Neural cell (in vitro differentiated cells): Measurements from ENCODE around the gene MRPL43. TPM values are rescaled to one million over a fixed set of nuclear protein-coding genes. Genes with fewer than 3 reads are reported as not detected.
A peak's percentile ranks its signal among the peaks of the same experiment; 100 is the strongest.

Experiments used
- H2AFZ ChIP-seq: fragments of 200-600, 300-800 bp; sonication (generic), shearing (Covaris generic); 2 replicates; pipeline ENCODE4 v1.6.0; 2014; ENCODE audit warnings: low read depth, mild to moderate bottlenecking, antibody characterized with exemption, low read length, moderate library complexity
- H3F3A ChIP-seq: fragments of 200-600 bp; shearing (Covaris generic); 2 replicates; pipeline ENCODE4 v1.6.1; 2016; ENCODE audit warnings: mild to moderate bottlenecking, moderate library complexity, mixed read lengths, antibody characterized with exemption, low read length; ENCODE audit not compliant: insufficient read depth, poor library complexity, severe bottlenecking
- H3K27ac ChIP-seq: fragments of 200-600, 300-800 bp; sonication (generic), shearing (Covaris generic); 2 replicates; pipeline ENCODE4 v1.5.1; 2014; ENCODE audit warnings: mild to moderate bottlenecking, low read length, moderate library complexity
- H3K27me3 ChIP-seq: fragments of 300-800, 200-600 bp; sonication (generic), shearing (Covaris generic); 2 replicates; pipeline ENCODE4 v1.6.0; 2014; ENCODE audit warnings: mild to moderate bottlenecking, low read depth, low read length, moderate library complexity; ENCODE audit not compliant: insufficient read depth
- H3K36me3 ChIP-seq: fragments of 300-800, 200-600 bp; sonication (generic), shearing (Covaris generic); 2 replicates; pipeline ENCODE4 v1.5.1; 2014; ENCODE audit warnings: mild to moderate bottlenecking, antibody characterized with exemption, low read length, moderate library complexity; ENCODE audit not compliant: insufficient read depth
- H3K4me2 ChIP-seq: fragments of 300-800, 200-600 bp; sonication (generic), shearing (Covaris generic); 2 replicates; pipeline ENCODE4 v1.6.0; 2014; ENCODE audit warnings: mild to moderate bottlenecking, low read length
- H3K4me3 ChIP-seq: fragments of 300-800, 200-600 bp; sonication (generic), shearing (Covaris generic); 2 replicates; pipeline ENCODE4 v1.5.1; 2014; ENCODE audit warnings: mild to moderate bottlenecking, low read length, moderate library complexity
- H3K79me2 ChIP-seq: fragments of 200-600 bp; shearing (Covaris generic); replicated peaks from 2 replicates; pipeline ENCODE4 v1.6.0; 2014; ENCODE audit warnings: mild to moderate bottlenecking, low read length, moderate library complexity; ENCODE audit not compliant: insufficient read depth
- H3K9ac ChIP-seq: fragments of 300-800, 200-600 bp; sonication (generic), shearing (Covaris generic); 2 replicates; pipeline ENCODE4 v1.6.1; 2016; ENCODE audit warnings: mild to moderate bottlenecking, low read length, mixed read lengths
- H3K9me2 ChIP-seq: fragments of 200-600 bp; shearing (Covaris generic); 2 replicates; pipeline ENCODE4 v1.6.1; 2016; ENCODE audit warnings: mild to moderate bottlenecking, low read length, mixed read lengths; ENCODE audit not compliant: insufficient read depth
- H3K9me3 ChIP-seq: fragments of 200-600, 300-800 bp; sonication (generic), shearing (Covaris generic); 2 replicates; pipeline ENCODE4 v1.6.1; 2016; ENCODE audit warnings: mild to moderate bottlenecking, mixed run types, low read length, moderate library complexity, mixed read lengths
- H4K20me1 ChIP-seq: fragments of 200-600 bp; shearing (Covaris generic); 2 replicates; pipeline ENCODE4 v1.6.1; 2016; ENCODE audit warnings: mild to moderate bottlenecking, mixed run types; ENCODE audit not compliant: insufficient read depth
- CTCF ChIP-seq: fragments of 450-650 bp; IDR thresholded peaks from 2 replicates; pipeline ENCODE4 v1.5.1; 2014; ENCODE audit warnings: antibody characterized with exemption, mild to moderate bottlenecking, moderate library complexity; ENCODE audit not compliant: poor library complexity, severe bottlenecking
- EP300 ChIP-seq: fragments of 450-650 bp; conservative IDR thresholded peaks from 2 replicates; pipeline ENCODE4 v1.6.1; 2014; ENCODE audit warnings: antibody characterized with exemption, mild to moderate bottlenecking, moderate library complexity; ENCODE audit not compliant: poor library complexity, severe bottlenecking
- EZH2 ChIP-seq: fragments of 200-600, 300-800 bp; shearing (Covaris generic), sonication (generic); IDR thresholded peaks from 2 replicates; pipeline ENCODE4 v1.6.1; 2014; ENCODE audit warnings: antibody characterized with exemption, low read length, borderline replicate concordance, mild to moderate bottlenecking; ENCODE audit not compliant: insufficient read depth, poor library complexity, severe bottlenecking
- MXI1 ChIP-seq: fragments of 450-650 bp; conservative IDR thresholded peaks from 2 replicates; pipeline ENCODE4 v1.6.1; 2014; ENCODE audit warnings: antibody characterized with exemption, mild to moderate bottlenecking; ENCODE audit not compliant: poor library complexity, severe bottlenecking
- POLR2AphosphoS5 ChIP-seq: IDR thresholded peaks from 2 replicates; pipeline ENCODE4 v1.6.1; 2012
- RAD21 ChIP-seq: fragments of 450-650 bp; conservative IDR thresholded peaks from 2 replicates; pipeline ENCODE4 v1.6.1; 2014; ENCODE audit warnings: antibody characterized with exemption, mild to moderate bottlenecking, moderate library complexity
- REST ChIP-seq: IDR thresholded peaks from 2 replicates; pipeline ENCODE4 v1.6.1; 2012; ENCODE audit warnings: borderline replicate concordance
- SMC3 ChIP-seq: fragments of 450-650 bp; conservative IDR thresholded peaks from 2 replicates; pipeline ENCODE4 v1.6.1; 2014; ENCODE audit warnings: antibody characterized with exemption, mild to moderate bottlenecking, moderate library complexity; ENCODE audit not compliant: poor library complexity
- TAF1 ChIP-seq: IDR thresholded peaks from 2 replicates; pipeline ENCODE4 v1.6.1; 2012; ENCODE audit warnings: low read depth
- polyA plus RNA-seq: library from polyadenylated mRNA; depleted of rRNA; stranded (reverse); fragments of >200 nt; gene quantifications from 2 replicates; pipeline ENCODE4 v1.2.3, GENCODE V29; 2014

MRPL43 gene
- polyA plus RNA-seq, 1 donor from 2014 or later = 121 TPM

- Histone ChIP-seq H3K36me3 (no peaks in the 10 kb centered on the region), H3K79me2 (no peaks in the 10 kb centered on the region), H3K27me3 (no peaks in the 10 kb centered on the region), H3K9me3 (no peaks in the 10 kb centered on the region), H4K20me1 (no peaks in the 10 kb centered on the region), H3K9ac (peak overlapping the region; percentile 69), H3F3A (no peaks in the 10 kb centered on the region), H3K4me2 (no peak overlapping the region), H3K9me2 (no peaks in the 10 kb centered on the region), H3K27ac (no peak overlapping the region), H3K4me3 (peak overlapping the region; percentile 73), H2AFZ (no peak overlapping the region)
- no peak for TF ChIP-seq EP300
- TF ChIP-seq CTCF = no peak
- TF ChIP-seq SMC3 = no peak
- no peak for TF ChIP-seq RAD21
- no peak for TF ChIP-seq TAF1
- no peak for TF ChIP-seq REST
- TF ChIP-seq EZH2 = no peak
- no peak for TF ChIP-seq MXI1
- no peak for TF ChIP-seq POLR2AphosphoS5
These were observed 17.0 kb downstream of the MRPL43 start for GRCh38 chr10:100970076-100970913.

GRCh38 chr10:100969187-100970075 is 17.9 kb downstream of the MRPL43 start, which contains the start of gene SEMA4G:
Gene SEMA4G (plus strand): TSS chr10:100969504. CDS start chr10:100972913, 3,409 bp downstream.
- Histone ChIP-seq H4K20me1 (no peaks in the 10 kb centered on the region), H3K9ac (peak within 1 kb of the TSS; percentile 69), H3K79me2 (no peaks in the 10 kb centered on the region), H3K27ac (no peak within 1 kb of the TSS), H3K4me2 (no peak within 1 kb of the TSS), H3K9me2 (no peaks in the 10 kb centered on the region), H3K9me3 (no peaks in the 10 kb centered on the region), H3K36me3 (no peaks in the 10 kb centered on the region), H3K4me3 (peak within 1 kb of the TSS; percentile 73), H3K27me3 (no peaks in the 10 kb centered on the region), H2AFZ (peak within 1 kb of the TSS; percentile 56), H3F3A (no peaks in the 10 kb centered on the region)
- peak; percentile 35 for TF ChIP-seq MXI1
- no peak for TF ChIP-seq RAD21
- TF ChIP-seq TAF1 = no peak
- TF ChIP-seq SMC3 = peak; percentile 41
- peak; percentile 61 for TF ChIP-seq CTCF
- no peak for TF ChIP-seq EZH2
- peak; percentile 14 for TF ChIP-seq REST
- TF ChIP-seq EP300 = no peak
- TF ChIP-seq POLR2AphosphoS5 = peak; percentile 50
